Cardiac muscle cell (in vitro differentiated cells and primary cell): ENCODE measurements around the gene TLL2. TPM values are rescaled to one million over a fixed set of nuclear protein-coding genes. Genes with fewer than 3 reads are reported as not detected.
A peak's percentile ranks its signal among the peaks of the same experiment; 100 is the strongest.

ENCODE experiments used
- DNase-seq, 2 donors: peaks; one replicate each; pipeline versions ENCODE4 v3.0.0 to v3.0.0-alpha.2; 2010 to 2017; ENCODE audit warnings: low read depth in 1 of 2, low spot score in 1 of 2
- H3K27ac ChIP-seq: fragments of 200-600 bp; sonication (generic); 2 replicates; pipeline ENCODE4 v1.5.1; 2016
- H3K27me3 ChIP-seq: fragments of 200-600 bp; sonication (generic); 2 replicates; pipeline ENCODE4 v1.6.0; 2016; ENCODE audit warnings: control low read depth
- H3K36me3 ChIP-seq: fragments of 200-600 bp; sonication (generic); 2 replicates; pipeline ENCODE4 v1.5.1; 2016; ENCODE audit warnings: control low read depth
- H3K4me1 ChIP-seq: fragments of 200-600 bp; sonication (generic); 2 replicates; pipeline ENCODE4 v1.8.1; 2017; ENCODE audit warnings: low read depth, mild to moderate bottlenecking, mixed run types
- H3K4me3 ChIP-seq: fragments of 200-600 bp; sonication (generic); 2 replicates; pipeline ENCODE4 v1.5.1; 2016; ENCODE audit warnings: mild to moderate bottlenecking
- H3K9me3 ChIP-seq: fragments of 200-600 bp; sonication (generic); 2 replicates; pipeline ENCODE4 v1.5.1; 2017; ENCODE audit warnings: low read depth, mild to moderate bottlenecking, control low read depth
- polyA plus RNA-seq: library from polyadenylated mRNA; unstranded; fragments of >200 nt; fragmentation: Nextera tagmentation; extraction: Ambion mirVana; gene quantifications from 2 replicates; pipeline ENCODE4 v1.2.1, GENCODE V29; 2016
- total RNA-seq: library from RNA; depleted of rRNA; stranded (reverse); fragments of >200 nt; gene quantifications from 2 replicates; pipeline ENCODE4 v1.2.3, GENCODE V29; 2016
- TF ChIP-seq, protein P1 (sequence below): IDR thresholded peaks from 2 replicates; pipeline ENCODE4 v1.5.1; 2012; ENCODE audit warnings: low read depth, mild to moderate bottlenecking, low read length

Gene TLL2
- total and polyA plus RNA-seq, 2 experiments from 2014 or later, result 0.15 to 0.55 TPM

DNA sequence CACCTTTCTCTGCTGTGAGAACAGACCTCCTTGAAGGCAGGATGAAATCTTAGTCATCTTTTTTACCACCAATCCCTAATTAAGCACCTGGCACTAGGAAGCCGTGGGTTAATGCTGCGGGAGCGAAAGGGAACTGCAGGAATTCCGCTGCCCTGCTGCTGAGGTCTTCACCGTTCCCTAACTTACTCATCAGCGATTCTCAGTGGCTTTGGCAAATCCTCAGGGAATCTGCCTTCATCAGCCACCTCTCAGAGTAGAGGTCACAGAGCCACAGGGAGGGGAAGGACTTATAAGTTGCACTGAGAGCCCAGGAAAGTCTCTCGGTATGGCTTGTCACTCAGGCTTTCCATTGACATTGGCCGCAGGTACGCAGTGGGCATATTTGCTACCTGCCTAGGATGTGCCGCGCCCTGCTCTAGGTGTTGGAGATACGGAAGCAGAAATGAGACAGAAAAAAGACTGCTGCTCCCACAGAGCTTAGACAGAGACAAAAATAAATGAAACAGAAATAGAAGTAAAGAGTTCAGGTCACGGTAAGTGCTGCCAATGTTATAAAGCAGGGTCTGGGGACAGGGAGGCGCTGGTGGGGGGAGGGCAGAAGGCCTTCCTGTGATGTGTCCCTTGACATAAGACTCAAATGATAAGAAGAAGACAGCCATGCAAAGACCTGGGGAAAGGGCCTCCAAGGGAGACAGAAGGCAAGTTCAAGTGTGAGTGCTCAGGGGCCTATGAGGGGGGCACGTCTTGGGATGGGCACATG lies 82.3 kb downstream of the TLL2 start:
- no peaks in the 10 kb centered on the region for H3K9me3 ChIP-seq
- no peak for DNase-seq
- TF ChIP-seq, protein P1, sequence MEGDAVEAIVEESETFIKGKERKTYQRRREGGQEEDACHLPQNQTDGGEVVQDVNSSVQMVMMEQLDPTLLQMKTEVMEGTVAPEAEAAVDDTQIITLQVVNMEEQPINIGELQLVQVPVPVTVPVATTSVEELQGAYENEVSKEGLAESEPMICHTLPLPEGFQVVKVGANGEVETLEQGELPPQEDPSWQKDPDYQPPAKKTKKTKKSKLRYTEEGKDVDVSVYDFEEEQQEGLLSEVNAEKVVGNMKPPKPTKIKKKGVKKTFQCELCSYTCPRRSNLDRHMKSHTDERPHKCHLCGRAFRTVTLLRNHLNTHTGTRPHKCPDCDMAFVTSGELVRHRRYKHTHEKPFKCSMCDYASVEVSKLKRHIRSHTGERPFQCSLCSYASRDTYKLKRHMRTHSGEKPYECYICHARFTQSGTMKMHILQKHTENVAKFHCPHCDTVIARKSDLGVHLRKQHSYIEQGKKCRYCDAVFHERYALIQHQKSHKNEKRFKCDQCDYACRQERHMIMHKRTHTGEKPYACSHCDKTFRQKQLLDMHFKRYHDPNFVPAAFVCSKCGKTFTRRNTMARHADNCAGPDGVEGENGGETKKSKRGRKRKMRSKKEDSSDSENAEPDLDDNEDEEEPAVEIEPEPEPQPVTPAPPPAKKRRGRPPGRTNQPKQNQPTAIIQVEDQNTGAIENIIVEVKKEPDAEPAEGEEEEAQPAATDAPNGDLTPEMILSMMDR, result no peak
- no peak overlapping the region for H3K27ac ChIP-seq
- H3K36me3 ChIP-seq, result no peaks in the 10 kb centered on the region
- no peaks in the 10 kb centered on the region for H3K27me3 ChIP-seq
- peaks cover 8% of the 10 kb centered on the region for H3K4me1 ChIP-seq
- H3K4me3 ChIP-seq, result no peak overlapping the region

- no peak overlapping the region for H3K4me3 ChIP-seq
- peaks cover 8% of the 10 kb centered on the region for H3K4me1 ChIP-seq
- H3K9me3 ChIP-seq, result no peaks in the 10 kb centered on the region
- DNase-seq, result no peak
- H3K36me3 ChIP-seq, result no peaks in the 10 kb centered on the region
- TF ChIP-seq, protein P1, result no peak
- H3K27me3 ChIP-seq, result no peaks in the 10 kb centered on the region
- H3K27ac ChIP-seq, result no peak overlapping the region
Measured at GRCh38 chr10:96427291-96427690, 86.4 kb downstream of the TLL2 start.

DNA sequence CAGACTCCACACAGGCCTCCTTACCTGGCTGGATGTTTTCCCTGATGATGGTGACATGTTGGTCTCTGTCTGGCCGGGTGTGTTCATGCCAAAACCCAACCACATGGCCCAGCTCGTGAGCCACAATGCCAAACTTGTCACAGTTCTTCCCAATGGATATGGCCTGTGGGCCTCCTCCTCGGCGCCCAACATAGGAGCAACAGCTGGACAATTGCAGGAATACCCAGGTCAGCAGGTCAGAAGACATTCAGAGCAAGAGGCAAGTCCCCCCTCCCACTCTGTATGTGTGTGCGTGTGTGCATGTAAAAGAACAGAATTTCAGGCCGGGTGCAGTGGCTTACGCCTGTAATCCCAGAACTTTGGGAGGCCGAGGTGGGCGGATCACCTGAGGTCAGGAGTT lies 91.2 kb downstream of the TLL2 start:
- no peak overlapping the region for H3K4me3 ChIP-seq
- H3K27ac ChIP-seq, result no peak overlapping the region
- TF ChIP-seq, protein P1, result no peak
- H3K36me3 ChIP-seq, result no peaks in the 10 kb centered on the region
- no peaks in the 10 kb centered on the region for H3K9me3 ChIP-seq
- no peaks in the 10 kb centered on the region for H3K4me1 ChIP-seq
- H3K27me3 ChIP-seq, result no peaks in the 10 kb centered on the region
- no peak for DNase-seq

GRCh38 chr10:96421995-96422394 lies 91.7 kb downstream of the TLL2 start:
- TF ChIP-seq, protein P1, result no peak
- H3K27ac ChIP-seq, result no peak overlapping the region
- peak in 1 of 2 donors; percentile 10 for DNase-seq

GRCh38 chr10:96420228-96421009 lies 93.3 kb downstream of the TLL2 start:
- no peaks in the 10 kb centered on the region for H3K4me1 ChIP-seq
- no peaks in the 10 kb centered on the region for H3K36me3 ChIP-seq
- DNase-seq, result no peak
- no peaks in the 10 kb centered on the region for H3K9me3 ChIP-seq
- H3K27me3 ChIP-seq, result no peaks in the 10 kb centered on the region
- H3K4me3 ChIP-seq, result no peak overlapping the region
- peak overlapping the region; percentile 30 for H3K27ac ChIP-seq
- TF ChIP-seq, protein P1, result no peak

More at GRCh38 chr10:96421995-96422394, 91.7 kb downstream of the TLL2 start:
- no peaks in the 10 kb centered on the region for H3K36me3 ChIP-seq
- no peaks in the 10 kb centered on the region for H3K9me3 ChIP-seq
- no peaks in the 10 kb centered on the region for H3K4me1 ChIP-seq
- no peak overlapping the region for H3K4me3 ChIP-seq
- no peaks in the 10 kb centered on the region for H3K27me3 ChIP-seq
